Esophagus muscularis mucosa (tissue), 4 donors: Measurements from ENCODE around the gene ETV6. TPM values are rescaled to one million over a fixed set of nuclear protein-coding genes. Genes with fewer than 3 reads are reported as not detected.

Experiments
- DNase-seq: peaks from one replicate; pipeline ENCODE4 v3.0.0-alpha.2; 2017; ENCODE audit errors: extremely low spot score
- H3K27ac ChIP-seq, 4 donors: fragments of 200-600 bp; sonication (generic); replicated peaks in 1 of 4; 1 replicate in 3 of 4; 2 replicates in 1 of 4; pipeline ENCODE4 v1.5.1; 2016 to 2019; ENCODE audit warnings: mild to moderate bottlenecking in 1 of 4
- H3K27me3 ChIP-seq, 4 donors: fragments of 200-600 bp; sonication (generic); one replicate each; pipeline versions ENCODE4 v1.5.1 to v1.6.0; 2016 to 2019
- H3K36me3 ChIP-seq, 4 donors: fragments of 200-600 bp; sonication (generic); one replicate each; pipeline ENCODE4 v1.5.1; 2016 to 2019
- H3K4me1 ChIP-seq, 4 donors: fragments of 200-600 bp; sonication (generic); one replicate each; pipeline ENCODE4 v1.5.1; 2016 to 2019
- H3K4me3 ChIP-seq, 4 donors: fragments of 200-600 bp; sonication (generic); 1 replicate in 2 of 4; 2 replicates in 2 of 4; pipeline ENCODE4 v1.5.1; 2016 to 2019; ENCODE audit warnings: mild to moderate bottlenecking in 4 of 4, moderate library complexity in 1 of 4
- H3K9me3 ChIP-seq, 4 donors: fragments of 200-600 bp; sonication (generic); 1 replicate in 3 of 4; 2 replicates in 1 of 4; pipeline ENCODE4 v1.5.1; 2016 to 2019
- CTCF ChIP-seq, 3 experiments: fragments of 200-600 bp in 2 of 3; fragments of 450-650 bp in 1 of 3; sonication (generic) in 2 of 3; IDR thresholded peaks; one replicate each; pipeline ENCODE4 v1.5.1; 2017 to 2019; ENCODE audit warnings: antibody characterized with exemption in 3 of 3, mild to moderate bottlenecking in 2 of 3, moderate library complexity in 1 of 3
- EP300 ChIP-seq: sonication (generic); formaldehyde crosslinking; IDR thresholded peaks from one replicate; pipeline ENCODE4 v1.6.1; 2017; ENCODE audit warnings: antibody characterized with exemption
- POLR2A ChIP-seq: fragments of 450-650 bp; IDR thresholded peaks from one replicate; pipeline ENCODE4 v1.6.1; 2017; ENCODE audit warnings: antibody characterized with exemption, moderate library complexity, mild to moderate bottlenecking, low read depth
- POLR2AphosphoS5 ChIP-seq, 2 donors: sonication (generic); formaldehyde crosslinking; IDR thresholded peaks; one replicate each; pipeline ENCODE4 v1.6.1; 2017; ENCODE audit warnings: antibody characterized with exemption in 2 of 2
- WGBS: methylation state at CpG from one replicate; pipeline ENCODE4 v1.1.5; 2018; 5-methylcytosine and 5-hydroxymethylcytosine counted together
- intact Hi-C: fragments of 100-400 bp; cut with DNase I; formaldehyde crosslinking; loops from one replicate; pipeline ENCODE4 v1.15.1; 2023
- total RNA-seq, 4 donors: library from RNA; depleted of rRNA; stranded (reverse); fragments of >200 nt; gene quantifications; one replicate each; pipeline versions ENCODE4 v1.1.0 to v1.2.1, GENCODE V29; 2016

ETV6 gene
- total RNA-seq, 4 donors from 2014 or later = 22.4 to 29.6 (median 25.3) TPM

DNA sequence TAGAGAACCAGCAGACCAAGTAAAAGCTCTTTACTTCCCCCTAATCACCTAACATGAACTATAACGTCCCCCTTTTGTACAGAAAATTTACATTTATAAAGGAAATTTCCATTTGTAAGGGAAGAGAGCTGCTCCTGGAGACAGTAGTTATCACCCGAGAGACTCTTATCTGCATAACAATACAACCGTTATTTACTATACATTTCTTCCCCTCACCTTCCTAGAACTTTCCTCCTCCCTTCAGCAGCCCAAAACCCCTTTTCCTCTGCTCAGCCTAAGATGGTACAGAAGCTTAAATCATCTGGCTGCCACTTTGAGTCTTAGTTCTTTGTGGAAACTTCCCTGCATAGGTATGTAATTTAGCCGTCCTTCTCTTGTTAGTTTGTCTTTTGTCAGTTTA lies 40.4 kb upstream of the ETV6 start:
- DNase-seq = no peak
- no peaks in the 10 kb centered on the region for H3K36me3 ChIP-seq
- 88% methylated on average over 4 of the region's 4 CpGs for WGBS
- H3K27me3 ChIP-seq = no peaks in the 10 kb centered on the region
- H3K9me3 ChIP-seq = no peaks in the 10 kb centered on the region
- H3K4me1 ChIP-seq = peaks cover 5 to 12% (median 10%) of the 10 kb centered on the region in 4 donors
- H3K4me3 ChIP-seq = no peak overlapping the region
- intact Hi-C loops = no loop called here
- TF ChIP-seq CTCF (IDR thresholded peaks at IDR 0.05) = no peak
- TF ChIP-seq POLR2AphosphoS5 (IDR thresholded peaks at IDR 0.05) = no peak
- no peak for TF ChIP-seq EP300
- TF ChIP-seq POLR2A = no peak
- H3K27ac ChIP-seq = no peak overlapping the region

DNA sequence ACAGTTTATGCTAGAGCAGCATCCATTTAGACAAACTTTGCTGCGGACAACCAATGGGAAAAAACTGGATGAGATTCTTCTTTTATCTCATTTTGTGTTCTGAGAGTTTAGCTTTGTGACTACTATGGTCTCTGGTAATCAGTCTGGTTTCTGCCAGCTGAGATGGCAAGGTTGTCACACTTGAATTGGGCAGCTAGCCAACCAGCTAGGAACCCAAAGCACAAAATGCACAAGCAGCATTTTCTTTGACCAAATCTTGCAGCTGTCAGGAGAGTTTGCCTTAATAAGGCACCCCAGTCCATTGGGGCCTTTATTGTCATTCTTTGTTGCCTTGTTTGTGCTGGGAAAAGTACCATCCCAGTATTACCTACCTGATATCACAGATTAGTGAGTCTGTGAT lies 34.0 kb upstream of the ETV6 start:
- Histone ChIP-seq H3K4me1 (no peaks in the 10 kb centered on the region), H3K27ac (no peak overlapping the region), H3K36me3 (no peaks in the 10 kb centered on the region), H3K9me3 (no peaks in the 10 kb centered on the region), H3K4me3 (no peak overlapping the region), H3K27me3 (no peaks in the 10 kb centered on the region)
- no peak for DNase-seq
- WGBS = 100% methylated on average over 1 of the region's 1 CpG
- TF ChIP-seq POLR2AphosphoS5 (IDR thresholded peaks at IDR 0.05) = no peak
- no peak for TF ChIP-seq POLR2A
- no peak for TF ChIP-seq EP300
- TF ChIP-seq CTCF (IDR thresholded peaks at IDR 0.05) = no peak
- intact Hi-C loops = no loop called here

GRCh38 chr12:11618046-11618445 lies 31.4 kb upstream of the ETV6 start:
- Histone ChIP-seq H3K4me1 (peaks cover 0 to 6% (median 3%) of the 10 kb centered on the region in 4 donors), H3K36me3 (no peaks in the 10 kb centered on the region), H3K27ac (no peak overlapping the region), H3K27me3 (no peaks in the 10 kb centered on the region), H3K9me3 (no peaks in the 10 kb centered on the region), H3K4me3 (no peak overlapping the region)
- TF ChIP-seq EP300 (no peak), CTCF (IDR thresholded peaks at IDR 0.05) (no peak), POLR2A (no peak), POLR2AphosphoS5 (IDR thresholded peaks at IDR 0.05) (no peak)
- no peak for DNase-seq
- intact Hi-C loops = no loop called here

GRCh38 chr12:11621797-11622423 lies 27.6 kb upstream of the ETV6 start:
- no peak for DNase-seq
- Histone ChIP-seq H3K4me1 (peaks cover 0 to 12% (median 7%) of the 10 kb centered on the region in 4 donors), H3K36me3 (no peaks in the 10 kb centered on the region), H3K4me3 (no peak overlapping the region), H3K27ac (no peak overlapping the region), H3K9me3 (no peaks in the 10 kb centered on the region), H3K27me3 (no peaks in the 10 kb centered on the region)
- 78% methylated on average over 5 of the region's 5 CpGs for WGBS
- TF ChIP-seq CTCF (IDR thresholded peaks at IDR 0.05) = peak in 2 of 3 experiments; percentile 13 to 23
- TF ChIP-seq POLR2A = no peak
- TF ChIP-seq EP300 = no peak
- intact Hi-C loops = no loop called here

- DNase-seq = no peak
- 69% methylated on average over 5 of the region's 5 CpGs for WGBS
- intact Hi-C loops = no loop called here
- Histone ChIP-seq H3K36me3 (no peaks in the 10 kb centered on the region), H3K4me1 (peaks cover 0 to 12% (median 7%) of the 10 kb centered on the region in 4 donors), H3K27me3 (no peaks in the 10 kb centered on the region), H3K9me3 (no peaks in the 10 kb centered on the region), H3K27ac (no peak overlapping the region), H3K4me3 (no peak overlapping the region)
- no peak for TF ChIP-seq POLR2A
- no peak for TF ChIP-seq POLR2AphosphoS5 (IDR thresholded peaks at IDR 0.05)
- peak in 2 of 3 experiments; percentile 17 to 25 for TF ChIP-seq CTCF (IDR thresholded peaks at IDR 0.05)
- TF ChIP-seq EP300 = no peak
Measured at GRCh38 chr12:11622876-11623281, 26.6 kb upstream of the ETV6 start.
